ENCODE measurements around the gene GPR15LG.

GPR15LG gene

DNA sequence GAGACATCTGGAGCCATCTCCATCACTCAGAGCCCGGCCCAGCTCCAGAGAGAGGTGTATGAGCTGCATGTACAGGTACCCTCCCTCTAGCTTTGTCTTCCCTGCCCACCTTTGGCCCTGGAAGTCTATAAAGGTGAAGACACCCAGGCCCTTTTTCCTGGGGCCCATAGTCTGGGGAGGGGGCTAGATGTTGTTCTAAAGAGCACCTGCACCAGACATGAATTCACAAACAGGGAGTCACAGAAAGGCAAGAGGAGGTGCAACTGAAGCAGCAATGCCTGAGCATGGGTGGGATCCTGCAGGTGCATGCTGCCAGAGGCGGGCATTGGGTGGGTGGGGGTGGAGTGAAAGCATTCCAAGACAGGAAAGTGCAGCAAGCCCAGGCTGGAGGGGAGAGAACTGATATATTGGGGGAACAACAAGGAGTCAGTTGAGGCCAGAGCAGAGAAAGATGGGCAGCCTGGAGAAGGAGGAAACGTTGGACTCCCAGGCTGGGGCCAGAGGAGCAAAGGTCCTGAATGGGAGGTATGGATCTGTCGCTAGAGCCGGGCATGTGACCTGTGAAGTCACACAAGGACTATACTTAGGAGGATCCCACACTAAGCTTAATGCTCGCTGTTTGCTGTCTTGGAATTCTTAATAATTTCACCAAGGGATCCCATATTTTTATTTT is 32.4 kb downstream of the GPR15LG start:
- Histone ChIP-seq H3K4me1 (ENCODE audit: control insufficient read depth, insufficient read depth, low read length) (no peaks in the 10 kb centered on the region), H3K4me3 (ENCODE audit: low read depth, low read length) (no peak overlapping the region), H3K27ac (ENCODE audit: extremely low read depth, low read depth, low read length) (no peak overlapping the region), H3K9me3 (ENCODE audit: control insufficient read depth, insufficient read depth, low read depth, low read length) (no peaks in the 10 kb centered on the region), H3K36me3 (ENCODE audit: control insufficient read depth in 2 of 2, insufficient read depth in 1 of 2, low read length in 2 of 2) (no peaks in the 10 kb centered on the region)
- ChIA-PET CTCF (interaction anchor here (0.6 to 5.3 kb wide), 9 partner anchors 10 to 145 kb away, joined by 3 to 55 read pairs (median 5); partner anchors contain the start of gene CDHR1), POLR2A (no interaction called here)
- no peak for TF ChIP-seq TCF7L2 (IDR thresholded peaks at IDR 0.05; ENCODE audit: borderline replicate concordance, low read depth, low read length)
- TF ChIP-seq ZNF830 (tag by site-specific recombination; IDR thresholded peaks at IDR 0.05; ENCODE audit: low read depth) = no peak
- TF ChIP-seq, protein P1, sequence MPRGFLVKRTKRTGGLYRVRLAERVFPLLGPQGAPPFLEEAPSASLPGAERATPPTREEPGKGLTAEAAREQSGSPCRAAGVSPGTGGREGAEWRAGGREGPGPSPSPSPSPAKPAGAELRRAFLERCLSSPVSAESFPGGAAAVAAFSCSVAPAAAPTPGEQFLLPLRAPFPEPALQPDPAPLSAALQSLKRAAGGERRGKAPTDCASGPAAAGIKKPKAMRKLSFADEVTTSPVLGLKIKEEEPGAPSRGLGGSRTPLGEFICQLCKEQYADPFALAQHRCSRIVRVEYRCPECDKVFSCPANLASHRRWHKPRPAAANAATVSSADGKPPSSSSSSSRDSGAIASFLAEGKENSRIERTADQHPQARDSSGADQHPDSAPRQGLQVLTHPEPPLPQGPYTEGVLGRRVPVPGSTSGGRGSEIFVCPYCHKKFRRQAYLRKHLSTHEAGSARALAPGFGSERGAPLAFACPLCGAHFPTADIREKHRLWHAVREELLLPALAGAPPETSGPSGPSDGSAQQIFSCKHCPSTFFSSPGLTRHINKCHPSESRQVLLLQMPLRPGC (tag by site-specific recombination; IDR thresholded peaks at IDR 0.05) = no peak
- TF ChIP-seq, protein P2, sequence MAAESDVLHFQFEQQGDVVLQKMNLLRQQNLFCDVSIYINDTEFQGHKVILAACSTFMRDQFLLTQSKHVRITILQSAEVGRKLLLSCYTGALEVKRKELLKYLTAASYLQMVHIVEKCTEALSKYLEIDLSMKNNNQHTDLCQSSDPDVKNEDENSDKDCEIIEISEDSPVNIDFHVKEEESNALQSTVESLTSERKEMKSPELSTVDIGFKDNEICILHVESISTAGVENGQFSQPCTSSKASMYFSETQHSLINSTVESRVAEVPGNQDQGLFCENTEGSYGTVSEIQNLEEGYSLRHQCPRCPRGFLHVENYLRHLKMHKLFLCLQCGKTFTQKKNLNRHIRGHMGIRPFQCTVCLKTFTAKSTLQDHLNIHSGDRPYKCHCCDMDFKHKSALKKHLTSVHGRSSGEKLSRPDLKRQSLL (tag by site-specific recombination; IDR thresholded peaks at IDR 0.05) = peak; percentile 98
- no peak for TF ChIP-seq ZNF157 (tag by site-specific recombination; IDR thresholded peaks at IDR 0.05)
- no peak for TF ChIP-seq KLF7 (tag by site-specific recombination; IDR thresholded peaks at IDR 0.05; ENCODE audit: borderline replicate concordance)
- no peak for TF ChIP-seq SETDB1 (IDR thresholded peaks at IDR 0.05; ENCODE audit: insufficient read length, low read length)
- no peak for TF ChIP-seq HOXA7 (CRISPR knock-in tag; IDR thresholded peaks at IDR 0.05; ENCODE audit: borderline replicate concordance)
- TF ChIP-seq, protein P3, sequence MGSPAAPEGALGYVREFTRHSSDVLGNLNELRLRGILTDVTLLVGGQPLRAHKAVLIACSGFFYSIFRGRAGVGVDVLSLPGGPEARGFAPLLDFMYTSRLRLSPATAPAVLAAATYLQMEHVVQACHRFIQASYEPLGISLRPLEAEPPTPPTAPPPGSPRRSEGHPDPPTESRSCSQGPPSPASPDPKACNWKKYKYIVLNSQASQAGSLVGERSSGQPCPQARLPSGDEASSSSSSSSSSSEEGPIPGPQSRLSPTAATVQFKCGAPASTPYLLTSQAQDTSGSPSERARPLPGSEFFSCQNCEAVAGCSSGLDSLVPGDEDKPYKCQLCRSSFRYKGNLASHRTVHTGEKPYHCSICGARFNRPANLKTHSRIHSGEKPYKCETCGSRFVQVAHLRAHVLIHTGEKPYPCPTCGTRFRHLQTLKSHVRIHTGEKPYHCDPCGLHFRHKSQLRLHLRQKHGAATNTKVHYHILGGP (tag by site-specific recombination; IDR thresholded peaks at IDR 0.05) = no peak

DNA sequence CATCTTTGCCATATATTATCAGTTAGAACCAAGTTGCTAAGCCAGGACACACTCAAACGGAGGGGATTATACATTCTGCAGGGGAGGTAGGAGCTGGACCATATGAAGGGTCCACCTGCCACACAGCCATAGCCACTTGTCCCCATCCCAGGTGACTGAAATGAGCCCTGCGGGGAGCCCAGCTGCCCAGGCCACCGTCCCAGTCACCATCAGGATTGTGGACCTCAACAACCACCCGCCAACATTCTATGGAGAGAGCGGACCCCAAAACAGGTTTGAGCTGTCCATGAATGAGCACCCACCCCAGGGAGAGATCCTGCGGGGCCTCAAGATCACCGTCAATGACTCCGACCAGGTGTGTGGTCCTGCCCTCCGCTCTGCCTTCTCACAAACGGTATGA is 34.4 kb downstream of the GPR15LG start:
- CTCF ChIA-PET = interaction anchor here (0.6 to 1.9 kb wide), 4 partner anchors 9 to 60 kb away, joined by 3 to 13 read pairs (median 3); no protein-coding TSS in a partner anchor
- POLR2A ChIA-PET = no interaction called here
- no peak overlapping the region for H3K4me3 ChIP-seq (ENCODE audit: low read depth, low read length)
- H3K27ac ChIP-seq (ENCODE audit: extremely low read depth, low read depth, low read length) = no peak overlapping the region
- H3K36me3 ChIP-seq (ENCODE audit: control insufficient read depth in 2 of 2, insufficient read depth in 1 of 2, low read length in 2 of 2) = no peaks in the 10 kb centered on the region
- H3K9me3 ChIP-seq (ENCODE audit: control insufficient read depth, insufficient read depth, low read depth, low read length) = no peaks in the 10 kb centered on the region
- H3K4me1 ChIP-seq (ENCODE audit: control insufficient read depth, insufficient read depth, low read length) = no peaks in the 10 kb centered on the region
- TF ChIP-seq YY1 (tag by site-specific recombination; IDR thresholded peaks at IDR 0.05) = no peak
- no peak for TF ChIP-seq ZSCAN23 (tag by site-specific recombination; IDR thresholded peaks at IDR 0.05)
- no peak for TF ChIP-seq SP3 (tag by site-specific recombination; IDR thresholded peaks at IDR 0.05)
- no peak for TF ChIP-seq ZNF133 (tag by site-specific recombination; IDR thresholded peaks at IDR 0.05)
- no peak for TF ChIP-seq ZNF600 (tag by site-specific recombination; IDR thresholded peaks at IDR 0.05)
- TF ChIP-seq ZIC2 (tag by site-specific recombination; IDR thresholded peaks at IDR 0.05) = no peak
- no peak for TF ChIP-seq ZNF394 (tag by site-specific recombination; IDR thresholded peaks at IDR 0.05; ENCODE audit: borderline replicate concordance)
- TF ChIP-seq ZNF544 (tag by site-specific recombination; IDR thresholded peaks at IDR 0.05) = no peak
- TF ChIP-seq MEIS1 (CRISPR knock-in tag; IDR thresholded peaks at IDR 0.05; ENCODE audit: borderline replicate concordance) = no peak
- no peak for TF ChIP-seq OSR2 (tag by site-specific recombination; IDR thresholded peaks at IDR 0.05)
- TF ChIP-seq ZNF596 (tag by site-specific recombination; IDR thresholded peaks at IDR 0.05) = no peak
- TF ChIP-seq, protein P4, sequence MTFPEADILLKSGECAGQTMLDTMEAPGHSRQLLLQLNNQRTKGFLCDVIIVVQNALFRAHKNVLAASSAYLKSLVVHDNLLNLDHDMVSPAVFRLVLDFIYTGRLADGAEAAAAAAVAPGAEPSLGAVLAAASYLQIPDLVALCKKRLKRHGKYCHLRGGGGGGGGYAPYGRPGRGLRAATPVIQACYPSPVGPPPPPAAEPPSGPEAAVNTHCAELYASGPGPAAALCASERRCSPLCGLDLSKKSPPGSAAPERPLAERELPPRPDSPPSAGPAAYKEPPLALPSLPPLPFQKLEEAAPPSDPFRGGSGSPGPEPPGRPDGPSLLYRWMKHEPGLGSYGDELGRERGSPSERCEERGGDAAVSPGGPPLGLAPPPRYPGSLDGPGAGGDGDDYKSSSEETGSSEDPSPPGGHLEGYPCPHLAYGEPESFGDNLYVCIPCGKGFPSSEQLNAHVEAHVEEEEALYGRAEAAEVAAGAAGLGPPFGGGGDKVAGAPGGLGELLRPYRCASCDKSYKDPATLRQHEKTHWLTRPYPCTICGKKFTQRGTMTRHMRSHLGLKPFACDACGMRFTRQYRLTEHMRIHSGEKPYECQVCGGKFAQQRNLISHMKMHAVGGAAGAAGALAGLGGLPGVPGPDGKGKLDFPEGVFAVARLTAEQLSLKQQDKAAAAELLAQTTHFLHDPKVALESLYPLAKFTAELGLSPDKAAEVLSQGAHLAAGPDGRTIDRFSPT (tag by site-specific recombination; IDR thresholded peaks at IDR 0.05) = no peak
- no peak for TF ChIP-seq ZBTB7A (tag by site-specific recombination; IDR thresholded peaks at IDR 0.05; ENCODE audit: low read depth)
- no peak for TF ChIP-seq TRIM28 (IDR thresholded peaks at IDR 0.05; ENCODE audit: borderline replicate concordance, low read length)
- TF ChIP-seq ZNF658 (tag by site-specific recombination; IDR thresholded peaks at IDR 0.05) = no peak
- no peak for TF ChIP-seq ZNF660 (tag by site-specific recombination; IDR thresholded peaks at IDR 0.05)
- no peak for TF ChIP-seq ZNF138 (tag by site-specific recombination; IDR thresholded peaks at IDR 0.05; ENCODE audit: borderline replicate concordance)
- TF ChIP-seq, protein P5, sequence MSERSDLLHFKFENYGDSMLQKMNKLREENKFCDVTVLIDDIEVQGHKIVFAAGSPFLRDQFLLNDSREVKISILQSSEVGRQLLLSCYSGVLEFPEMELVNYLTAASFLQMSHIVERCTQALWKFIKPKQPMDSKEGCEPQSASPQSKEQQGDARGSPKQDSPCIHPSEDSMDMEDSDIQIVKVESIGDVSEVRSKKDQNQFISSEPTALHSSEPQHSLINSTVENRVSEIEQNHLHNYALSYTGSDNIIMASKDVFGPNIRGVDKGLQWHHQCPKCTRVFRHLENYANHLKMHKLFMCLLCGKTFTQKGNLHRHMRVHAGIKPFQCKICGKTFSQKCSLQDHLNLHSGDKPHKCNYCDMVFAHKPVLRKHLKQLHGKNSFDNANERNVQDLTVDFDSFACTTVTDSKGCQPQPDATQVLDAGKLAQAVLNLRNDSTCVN (tag by site-specific recombination; optimal IDR thresholded peaks at IDR 0.05) = no peak
- no peak for TF ChIP-seq ZNF747 (tag by site-specific recombination; IDR thresholded peaks at IDR 0.05)

Data from HEK293 (cell line).